ENCODE measurements around the gene TGM1. TPM values are rescaled to one million over a fixed set of nuclear protein-coding genes. Genes with fewer than 3 reads are reported as not detected.

Gene TGM1
- total RNA-seq (2014; rRNA removed; shearing (Covaris generic)), result 0.69 and 2.6 TPM in 2 replicates

DNA sequence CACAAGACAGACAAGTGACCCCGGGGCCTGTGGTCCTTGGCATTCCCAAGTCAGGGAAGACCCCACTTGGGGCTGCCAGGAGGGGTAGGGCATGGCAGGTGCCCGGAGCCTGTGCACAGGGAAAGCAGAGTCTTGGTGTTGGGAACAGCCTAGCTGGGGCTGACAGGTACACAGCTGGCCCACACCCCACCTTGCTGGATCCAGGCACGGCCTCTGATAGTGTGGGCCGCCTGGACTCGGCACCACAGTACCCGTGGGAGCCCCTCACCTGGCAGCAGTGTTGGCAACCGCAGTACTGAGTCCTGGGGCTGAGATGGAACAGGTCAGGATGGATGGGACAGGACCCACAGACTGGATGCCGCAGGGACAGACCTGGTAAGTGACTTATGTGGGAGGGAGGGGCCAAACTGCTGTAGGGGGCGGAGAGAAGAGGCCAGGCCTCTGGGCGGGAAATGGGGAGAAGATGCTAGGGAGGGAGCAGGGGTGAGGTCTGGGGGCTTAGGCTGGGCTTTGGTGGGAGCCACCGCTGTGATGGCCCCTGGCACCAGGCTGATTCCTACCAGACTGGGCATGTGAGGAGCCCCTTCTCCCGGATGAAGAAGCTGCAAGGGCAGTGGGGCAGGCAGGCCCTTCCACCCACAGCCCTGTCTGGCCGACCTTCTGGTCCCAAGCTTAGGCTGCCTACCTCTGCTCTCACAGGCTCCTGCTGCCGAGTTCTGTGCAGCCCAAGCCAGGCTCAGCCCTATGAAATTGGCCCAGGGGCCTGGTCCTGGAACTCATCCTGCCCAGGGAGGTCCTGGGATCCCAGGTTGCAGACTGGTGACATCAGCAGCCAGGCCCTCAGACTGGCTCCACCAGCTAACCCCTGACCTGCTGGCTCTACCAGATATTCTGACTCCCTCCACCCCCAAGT is at the start of gene TGM1:
Gene TGM1 (minus strand): TSS at position 357 of the 913 bp plus-strand sequence. CDS start 825 bp downstream, outside the sequence.
- no peak for DNase-seq (ENCODE audit: low read depth)

DNA sequence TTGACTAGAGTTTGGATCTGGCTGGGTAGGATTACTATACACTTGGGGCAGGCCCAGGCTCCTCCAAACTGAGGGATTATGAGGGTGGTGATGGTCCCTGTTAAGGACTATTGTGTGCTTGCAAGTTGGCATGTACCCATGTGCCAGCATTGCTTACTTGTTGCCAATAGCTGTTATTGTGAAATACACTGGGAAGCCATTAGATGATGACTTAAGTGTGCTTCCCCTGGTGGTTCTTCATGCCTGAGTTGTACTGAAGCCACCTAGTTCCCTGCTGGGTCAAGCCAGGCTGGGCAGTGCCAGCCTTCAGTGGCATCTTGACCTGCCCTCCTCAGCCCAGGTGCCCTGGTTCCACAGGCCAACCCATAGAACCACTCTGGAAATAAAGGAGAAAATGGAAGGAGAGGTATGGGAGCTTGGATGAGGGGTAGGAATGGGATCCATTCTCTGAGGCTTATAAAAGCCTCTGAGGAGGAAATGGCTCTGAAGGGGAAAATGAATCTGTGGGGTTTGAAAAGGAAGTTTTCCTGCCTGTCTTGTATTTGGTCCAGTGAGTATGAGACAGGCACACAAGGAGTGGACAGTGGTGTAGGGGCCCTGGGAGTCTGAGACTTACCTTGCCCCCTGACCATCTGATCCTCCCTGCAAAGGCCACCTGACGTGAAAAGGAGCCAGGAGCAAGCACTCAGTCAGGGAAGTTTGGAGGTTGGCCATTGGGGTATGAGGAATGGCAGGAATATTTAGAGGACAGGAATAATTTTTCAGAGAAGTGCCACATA is 49.0 kb upstream of the TGM1 start:
- no peak for DNase-seq (ENCODE audit: low read depth)

DNA sequence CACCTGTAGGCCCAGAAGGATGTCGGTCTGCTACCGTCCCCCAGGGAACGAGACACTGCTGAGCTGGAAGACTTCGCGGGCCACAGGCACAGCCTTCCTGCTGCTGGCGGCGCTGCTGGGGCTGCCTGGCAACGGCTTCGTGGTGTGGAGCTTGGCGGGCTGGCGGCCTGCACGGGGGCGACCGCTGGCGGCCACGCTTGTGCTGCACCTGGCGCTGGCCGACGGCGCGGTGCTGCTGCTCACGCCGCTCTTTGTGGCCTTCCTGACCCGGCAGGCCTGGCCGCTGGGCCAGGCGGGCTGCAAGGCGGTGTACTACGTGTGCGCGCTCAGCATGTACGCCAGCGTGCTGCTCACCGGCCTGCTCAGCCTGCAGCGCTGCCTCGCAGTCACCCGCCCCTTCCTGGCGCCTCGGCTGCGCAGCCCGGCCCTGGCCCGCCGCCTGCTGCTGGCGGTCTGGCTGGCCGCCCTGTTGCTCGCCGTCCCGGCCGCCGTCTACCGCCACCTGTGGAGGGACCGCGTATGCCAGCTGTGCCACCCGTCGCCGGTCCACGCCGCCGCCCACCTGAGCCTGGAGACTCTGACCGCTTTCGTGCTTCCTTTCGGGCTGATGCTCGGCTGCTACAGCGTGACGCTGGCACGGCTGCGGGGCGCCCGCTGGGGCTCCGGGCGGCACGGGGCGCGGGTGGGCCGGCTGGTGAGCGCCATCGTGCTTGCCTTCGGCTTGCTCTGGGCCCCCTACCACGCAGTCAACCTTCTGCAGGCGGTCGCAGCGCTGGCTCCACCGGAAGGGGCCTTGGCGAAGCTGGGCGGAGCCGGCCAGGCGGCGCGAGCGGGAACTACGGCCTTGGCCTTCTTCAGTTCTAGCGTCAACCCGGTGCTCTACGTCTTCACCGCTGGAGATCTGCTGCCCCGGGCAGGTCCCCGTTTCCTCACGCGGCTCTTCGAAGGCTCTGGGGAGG is 47.9 kb upstream of the TGM1 start, which contains the start of gene LTB4R:
Gene LTB4R (plus strand): TSS at position 857 of the 959 bp plus-strand sequence. CDS start 4,150 bp downstream, outside the sequence.
- peak; percentile 64 for DNase-seq (ENCODE audit: low read depth)

GRCh38 chr14:24310265-24310645 is 47.3 kb upstream of the TGM1 start:
- DNase-seq (ENCODE audit: low read depth), result no peak

GRCh38 chr14:24309538-24310264 is 46.7 kb upstream of the TGM1 start, which contains the start of gene LTB4R2:
LTB4R2 (plus strand) TSS chr14:24310140; CDS start chr14:24310665, 525 bp downstream.
- DNase-seq (ENCODE audit: low read depth), result no peak

DNA sequence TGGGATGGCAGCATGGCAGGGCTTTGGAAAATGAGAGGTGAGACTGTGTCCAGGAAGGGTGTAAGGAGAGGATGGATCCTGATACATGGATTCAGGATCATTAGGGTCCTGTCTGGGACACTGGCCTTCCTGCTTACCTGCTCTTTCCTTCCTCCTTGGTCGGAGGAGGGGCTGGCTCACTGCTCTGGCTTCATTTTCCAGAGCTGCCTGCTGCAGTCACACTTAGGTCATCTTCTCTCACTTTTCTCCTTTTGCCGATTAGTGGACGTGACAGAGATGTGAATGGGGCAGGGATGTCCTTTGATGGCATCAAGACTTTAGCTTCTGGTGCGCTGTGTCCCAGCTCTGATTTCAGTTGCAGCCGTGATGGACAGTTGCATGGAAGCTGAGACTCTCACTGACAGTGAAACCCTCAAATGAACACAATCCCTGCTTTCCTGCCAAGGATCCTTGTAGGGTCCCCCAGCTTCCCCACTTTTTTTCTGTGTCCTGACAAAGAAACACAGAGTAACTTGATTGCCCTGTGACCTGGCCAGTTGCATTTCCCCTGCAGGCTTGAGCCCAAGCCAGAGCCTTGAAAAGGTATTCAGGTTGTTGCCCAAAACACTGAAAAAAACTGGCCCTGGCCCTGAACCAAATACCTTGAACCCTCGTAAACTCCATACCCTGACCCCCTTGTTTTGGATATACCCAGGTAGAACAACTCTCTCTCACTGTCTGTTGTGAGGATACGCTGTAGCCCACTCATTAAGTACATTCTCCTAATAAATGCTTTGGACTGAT is 45.6 kb upstream of the TGM1 start:
- no peak for DNase-seq (ENCODE audit: low read depth)

GRCh38 chr14:24307575-24308341 is 44.8 kb upstream of the TGM1 start, which contains the start of gene CIDEB:
CIDEB (minus strand) TSS chr14:24307977; CDS start chr14:24307858, 119 bp downstream.
- DNase-seq (ENCODE audit: low read depth), result peak; percentile 64

DNA sequence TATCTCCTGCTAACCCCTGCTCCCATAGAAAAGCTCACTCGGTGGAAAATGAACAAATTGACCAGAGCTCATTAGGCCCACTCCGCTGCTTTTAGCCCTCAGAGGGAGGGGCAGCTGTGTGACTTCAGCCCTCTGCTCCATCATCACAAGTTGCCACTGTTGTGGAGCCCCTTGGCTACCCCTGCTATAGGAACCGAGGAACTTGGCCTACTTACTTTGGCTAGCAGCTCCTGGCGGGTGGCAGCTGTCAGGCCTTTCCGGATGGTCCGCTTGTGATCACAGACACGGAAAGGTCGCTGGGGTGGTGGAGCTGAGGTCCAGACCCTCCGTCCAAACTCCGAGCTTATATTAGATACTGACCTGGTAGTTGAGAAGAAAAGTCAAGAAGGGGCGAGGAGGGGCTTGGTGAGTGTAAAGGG is 44.2 kb upstream of the TGM1 start:
- no peak for DNase-seq (ENCODE audit: low read depth)

- DNase-seq (ENCODE audit: low read depth), result no peak
Measured at GRCh38 chr14:24304019-24304387, 41.0 kb upstream of the TGM1 start.

GRCh38 chr14:24300326-24300980 is 37.5 kb upstream of the TGM1 start:
- DNase-seq (ENCODE audit: low read depth), result no peak

DNA sequence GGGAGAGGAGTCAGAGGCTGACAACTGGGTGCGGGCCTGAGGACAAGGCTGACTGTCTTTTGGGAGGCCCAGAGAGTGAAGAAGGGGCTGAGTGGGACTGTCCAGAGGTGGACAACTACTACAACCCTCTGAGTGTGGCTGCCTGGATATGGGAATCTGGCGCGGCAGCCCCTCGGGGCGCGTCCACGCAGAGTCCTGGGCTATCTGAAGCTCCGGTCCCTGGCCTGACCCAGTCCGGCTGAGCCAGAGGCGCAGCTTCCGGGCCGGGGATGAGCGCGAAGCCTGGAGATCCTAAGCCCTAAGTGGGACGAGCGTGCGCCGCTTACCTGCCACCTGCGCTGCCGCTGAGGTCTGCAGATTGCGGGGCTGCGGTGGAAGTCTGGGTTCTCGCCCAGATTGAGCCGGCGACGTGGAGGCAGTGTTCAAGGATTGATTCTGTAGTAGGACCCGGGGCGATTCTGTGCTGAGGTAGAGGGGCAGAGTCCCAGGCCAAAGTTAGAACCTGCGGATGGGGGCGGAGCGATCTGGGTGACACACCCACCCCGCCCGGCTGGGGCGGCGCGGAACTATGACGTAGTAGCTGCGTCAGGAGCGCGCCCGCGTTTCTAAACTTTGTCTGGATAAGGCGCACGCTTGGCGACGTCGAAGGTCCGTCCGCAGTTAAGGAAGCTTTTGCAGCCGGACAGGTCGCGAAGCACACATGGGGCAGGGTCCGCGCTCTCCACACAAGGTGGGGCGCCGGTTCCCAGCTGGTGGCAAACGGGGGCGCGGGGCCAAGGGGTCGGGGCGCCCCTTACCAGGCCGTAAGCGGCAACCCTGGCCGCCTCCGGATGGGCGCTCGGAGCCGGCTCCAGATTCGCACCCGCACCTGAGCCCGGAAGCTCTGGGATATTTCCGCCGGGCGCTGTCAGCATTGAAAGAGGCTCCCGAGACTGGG is 36.5 kb upstream of the TGM1 start, which contains the start of the genes DHRS1 and NOP9:
Gene DHRS1 (minus strand): TSS at position 526 of the 937 bp plus-strand sequence. CDS start 674 bp downstream, outside the sequence.
Gene NOP9 (plus strand): TSS at position 596 of the 937 bp plus-strand sequence. CDS start 105 bp downstream, at position 701.
- DNase-seq (ENCODE audit: low read depth), result peak; percentile 92

DNA sequence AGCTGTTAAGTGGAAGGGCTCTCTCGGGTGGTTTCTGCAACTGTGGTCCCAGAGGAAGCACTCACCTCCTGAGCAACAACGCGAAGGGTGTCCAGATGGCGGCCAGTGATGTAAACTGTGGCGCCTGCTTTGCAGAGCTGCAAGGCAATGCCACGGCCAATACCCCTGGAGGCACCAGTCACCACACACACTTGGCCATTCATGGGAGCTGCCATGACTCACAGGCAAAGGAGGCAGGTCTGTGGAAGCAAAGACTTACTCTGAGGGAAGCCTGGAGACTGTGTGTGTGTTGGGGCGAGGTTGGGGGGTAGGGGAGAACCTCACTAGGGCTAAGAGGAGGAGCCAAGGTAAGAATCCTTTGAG is 35.9 kb upstream of the TGM1 start:
- DNase-seq (ENCODE audit: low read depth), result peak; percentile 85

- peak; percentile 32 for DNase-seq (ENCODE audit: low read depth)
Measured at GRCh38 chr14:24297190-24297964, 34.4 kb upstream of the TGM1 start.

- DNase-seq (ENCODE audit: low read depth), result peak; percentile 94
Measured at GRCh38 chr14:24296341-24297157, 33.6 kb upstream of the TGM1 start.

- no peak for DNase-seq (ENCODE audit: low read depth)
Measured at GRCh38 chr14:24293525-24293924, 30.5 kb upstream of the TGM1 start.

Measured in Daoy (cell line).